OCI-LY7 (cell line): Measurements from ENCODE around the gene PLEKHH1. TPM values are rescaled to one million over a fixed set of nuclear protein-coding genes. Genes with fewer than 3 reads are reported as not detected.

Source experiments
- BruUV-seq: library from RNA; stranded (reverse); fragments of 400-500 nt; replicated peaks from 2 replicates; lab custom pipeline; 2021; lab: Mats Ljungman, UMichigan
- CTCF ChIA-PET: fragments of 300-600 bp; sonication (Branson Sonifier 250); formaldehyde crosslinking; loops from one replicate; lab custom pipeline; 2022; ENCODE audit warnings: antibody characterized with exemption; ENCODE audit not compliant: unreplicated experiment; lab: Charles Lee
- POLR2A ChIA-PET: fragments of 300-600 bp; sonication (Branson Sonifier 250); formaldehyde crosslinking; loops from one replicate; lab custom pipeline; 2022; ENCODE audit warnings: antibody characterized with exemption; lab: Charles Lee
- DNase-seq: peaks from one replicate; pipeline ENCODE4 v3.0.0-alpha.2; 2015; ENCODE audit warnings: low spot score
- H2AFZ ChIP-seq: fragments of 200-600 bp; sonication (generic), shearing (Covaris generic); 2 replicates; pipeline ENCODE4 v1.6.1; 2014; ENCODE audit warnings: mild to moderate bottlenecking, antibody characterized with exemption, low read length, moderate library complexity
- H3K27ac ChIP-seq: fragments of 200-600 bp; sonication (generic); 2 replicates; pipeline ENCODE4 v1.5.1; 2014; ENCODE audit warnings: mixed run types, low read depth, mild to moderate bottlenecking, moderate library complexity, low read length, inconsistent platforms; ENCODE audit not compliant: poor library complexity, severe bottlenecking
- H3K36me3 ChIP-seq: fragments of 200-600 bp; sonication (generic); 2 replicates; pipeline ENCODE4 v1.6.1; 2014; ENCODE audit warnings: mild to moderate bottlenecking, antibody characterized with exemption, low read length, moderate library complexity, mixed read lengths; ENCODE audit not compliant: insufficient read depth
- H3K4me1 ChIP-seq: fragments of 200-600 bp; sonication (generic); 2 replicates; pipeline ENCODE4 v1.5.1; 2014; ENCODE audit warnings: mild to moderate bottlenecking, low read length; ENCODE audit not compliant: insufficient read depth, poor library complexity, severe bottlenecking
- H3K4me2 ChIP-seq: fragments of 200-600 bp; sonication (generic); 2 replicates; pipeline ENCODE4 v1.6.1; 2014; ENCODE audit warnings: mild to moderate bottlenecking, low read length
- H3K4me3 ChIP-seq: fragments of 200-600 bp; sonication (generic); 2 replicates; pipeline ENCODE4 v1.5.1; 2014; ENCODE audit warnings: mild to moderate bottlenecking, low read depth, low read length; ENCODE audit not compliant: poor library complexity, severe bottlenecking
- H3K79me2 ChIP-seq: fragments of 200-600 bp; sonication (generic); 2 replicates; pipeline ENCODE4 v1.6.1; 2016; ENCODE audit warnings: low read depth, mild to moderate bottlenecking, low read length, moderate library complexity, mixed read lengths; ENCODE audit not compliant: insufficient read depth
- H3K9me2 ChIP-seq: fragments of 200-600 bp; sonication (generic); 2 replicates; pipeline ENCODE4 v1.6.1; 2016; ENCODE audit warnings: mild to moderate bottlenecking, low read length, mixed read lengths; ENCODE audit not compliant: insufficient read depth
- H3K9me3 ChIP-seq: fragments of 200-600 bp; sonication (generic); 2 replicates; pipeline ENCODE4 v1.6.1; 2014; ENCODE audit warnings: mild to moderate bottlenecking, mixed run types, low read length, mixed read lengths
- H4K20me1 ChIP-seq: fragments of 200-600 bp; sonication (generic); 2 replicates; pipeline ENCODE4 v1.6.1; 2014; ENCODE audit warnings: mild to moderate bottlenecking, antibody characterized with exemption, low read length, moderate library complexity, mixed read lengths; ENCODE audit not compliant: insufficient read depth
- EZH2phosphoT487 ChIP-seq: fragments of 200-600 bp; sonication (generic); IDR thresholded peaks from 2 replicates; pipeline ENCODE4 v1.6.1; 2018; ENCODE audit warnings: low read depth, borderline replicate concordance, mild to moderate bottlenecking, mixed run types, antibody characterized with exemption, low read length, moderate library complexity, mixed read lengths
- intact Hi-C: fragments of 100-400 bp; cut with micrococcal nuclease; formaldehyde crosslinking; loops from one replicate; pipeline ENCODE4 v1.10.0; 2022; ENCODE audit not compliant: unreplicated experiment
- total RNA-seq, 2 experiments: library from RNA; depleted of rRNA in 1 of 2; stranded (reverse); fragments of >200 nt in 1 of 2; shearing (Covaris generic) in 1 of 2; gene quantifications; 2 replicates each; pipeline ENCODE4 v1.2.3, GENCODE V29; 2014 to 2022
- TF ChIP-seq, protein P1 (sequence below): fragments of 200-600 bp; sonication (generic); conservative IDR thresholded peaks from 2 replicates; pipeline ENCODE4 v1.5.1; 2014; ENCODE audit warnings: mild to moderate bottlenecking, antibody characterized with exemption, low read length, moderate library complexity, mixed read lengths

PLEKHH1 gene
- total RNA-seq, 2 experiments from 2014 or later, result not detected

DNA sequence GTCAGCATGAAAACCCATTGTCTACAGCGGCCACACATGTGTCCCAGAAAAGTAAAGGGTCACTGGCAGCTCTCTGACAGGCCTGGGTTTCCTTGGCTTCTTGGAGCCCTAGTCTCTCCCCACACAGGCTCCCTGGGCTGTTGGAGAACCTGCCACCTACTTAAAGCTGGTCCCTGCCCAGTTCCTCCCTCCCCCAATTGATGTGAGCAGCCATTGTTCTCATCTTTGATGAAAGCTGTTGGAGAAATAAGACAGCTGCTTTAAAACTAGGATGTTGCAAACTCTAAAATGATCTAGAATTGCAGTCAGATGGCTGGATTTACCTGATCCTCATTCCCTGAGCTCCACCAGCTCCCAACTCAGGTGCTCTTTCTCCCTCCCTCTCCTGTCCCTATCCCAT is 4.8 kb upstream of the PLEKHH1 start:
- intact Hi-C loops, result loop anchor here (10.0 kb wide), 1 partner anchor 177 kb away; the partner anchor contains the start of gene RDH12
- Histone ChIP-seq H3K4me3 (no peak overlapping the region), H3K36me3 (no peaks in the 10 kb centered on the region), H3K4me2 (no peak overlapping the region), H4K20me1 (no peaks in the 10 kb centered on the region; the same call in 1 of the 2 replicates), H3K9me3 (no peaks in the 10 kb centered on the region), H3K27ac (no peak overlapping the region), H3K9me2 (no peaks in the 10 kb centered on the region), H2AFZ (no peak overlapping the region), H3K4me1 (no peaks in the 10 kb centered on the region), H3K79me2 (no peaks in the 10 kb centered on the region)
- DNase-seq, result no peak
- POLR2A ChIA-PET, result interaction anchor here (0.6 to 1.1 kb wide), 2 partner anchors 40 to 58 kb away, joined by 3 read pairs; no protein-coding TSS in a partner anchor
- BruUV-seq, result no TSS peak
- CTCF ChIA-PET, result interaction anchor here (0.8 to 1.1 kb wide), 2 partner anchors 10 to 143 kb away, joined by 3 read pairs; no protein-coding TSS in a partner anchor
- TF ChIP-seq EZH2phosphoT487, result no peak
- TF ChIP-seq, protein P1, sequence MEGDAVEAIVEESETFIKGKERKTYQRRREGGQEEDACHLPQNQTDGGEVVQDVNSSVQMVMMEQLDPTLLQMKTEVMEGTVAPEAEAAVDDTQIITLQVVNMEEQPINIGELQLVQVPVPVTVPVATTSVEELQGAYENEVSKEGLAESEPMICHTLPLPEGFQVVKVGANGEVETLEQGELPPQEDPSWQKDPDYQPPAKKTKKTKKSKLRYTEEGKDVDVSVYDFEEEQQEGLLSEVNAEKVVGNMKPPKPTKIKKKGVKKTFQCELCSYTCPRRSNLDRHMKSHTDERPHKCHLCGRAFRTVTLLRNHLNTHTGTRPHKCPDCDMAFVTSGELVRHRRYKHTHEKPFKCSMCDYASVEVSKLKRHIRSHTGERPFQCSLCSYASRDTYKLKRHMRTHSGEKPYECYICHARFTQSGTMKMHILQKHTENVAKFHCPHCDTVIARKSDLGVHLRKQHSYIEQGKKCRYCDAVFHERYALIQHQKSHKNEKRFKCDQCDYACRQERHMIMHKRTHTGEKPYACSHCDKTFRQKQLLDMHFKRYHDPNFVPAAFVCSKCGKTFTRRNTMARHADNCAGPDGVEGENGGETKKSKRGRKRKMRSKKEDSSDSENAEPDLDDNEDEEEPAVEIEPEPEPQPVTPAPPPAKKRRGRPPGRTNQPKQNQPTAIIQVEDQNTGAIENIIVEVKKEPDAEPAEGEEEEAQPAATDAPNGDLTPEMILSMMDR, result no peak

DNA sequence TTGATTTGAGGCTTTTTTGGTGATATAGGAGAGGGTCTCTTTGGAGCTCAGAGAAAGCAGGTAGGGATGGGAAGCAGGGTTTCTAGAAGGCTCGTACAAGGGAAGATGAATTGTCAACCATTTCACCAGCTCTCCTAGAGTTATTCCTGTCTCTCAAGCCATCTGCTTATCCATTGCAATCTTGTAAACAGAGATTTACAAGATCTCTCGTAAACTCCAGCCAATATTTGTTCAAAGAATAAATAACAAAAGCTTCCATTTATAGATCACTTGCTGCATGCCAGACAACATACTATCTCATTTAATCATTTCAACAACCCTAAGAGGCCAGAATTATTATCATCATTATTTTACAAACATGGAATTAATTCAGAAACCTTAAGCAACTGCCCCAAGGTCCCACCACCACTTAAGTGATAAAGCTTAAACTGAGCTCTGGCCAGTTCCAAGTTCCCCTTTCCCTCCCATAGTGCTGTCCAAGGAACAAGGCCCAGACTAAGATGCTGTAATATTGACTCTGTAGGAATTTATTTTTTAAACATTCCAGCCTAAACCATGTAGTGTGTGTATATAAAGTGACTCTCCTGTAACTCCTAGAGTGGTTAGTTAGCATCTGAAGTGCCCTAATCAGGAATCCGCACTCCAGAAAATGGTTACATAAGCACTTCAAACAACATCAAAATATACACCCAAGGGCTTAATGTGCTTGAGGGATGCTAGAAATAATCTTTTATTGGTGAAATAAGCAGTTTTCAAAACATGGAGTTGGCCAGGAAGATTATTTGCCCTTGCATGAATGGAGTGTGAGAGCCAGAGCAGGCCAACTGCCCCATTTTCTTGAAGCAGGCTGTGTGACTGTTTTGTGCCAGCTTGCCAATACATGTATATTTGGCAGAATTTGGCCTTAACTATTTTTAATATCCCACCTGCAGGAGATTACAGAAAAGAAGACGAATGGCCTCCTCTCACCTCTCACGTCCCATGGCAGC is 2.8 kb upstream of the PLEKHH1 start:
- no peak overlapping the region for H3K4me2 ChIP-seq
- ChIA-PET CTCF (no interaction called here), POLR2A (interaction anchor here (0.5 to 1.4 kb wide), 2 partner anchors 74 to 1455 kb away, joined by 3 read pairs; no protein-coding TSS in a partner anchor)
- no peaks in the 10 kb centered on the region for H3K4me1 ChIP-seq
- intact Hi-C loops, result loop anchor here (10.0 kb wide), 1 partner anchor 175 kb away; the partner anchor contains the start of gene RDH12
- no peak for DNase-seq
- H3K4me3 ChIP-seq, result no peak overlapping the region
- no peaks in the 10 kb centered on the region for H3K9me3 ChIP-seq
- H4K20me1 ChIP-seq, result no peaks in the 10 kb centered on the region; the same call in 1 of the 2 replicates
- H3K9me2 ChIP-seq, result no peaks in the 10 kb centered on the region
- TF ChIP-seq EZH2phosphoT487, result no peak
- TF ChIP-seq, protein P1, result no peak
- no TSS peak for BruUV-seq
- no peak overlapping the region for H2AFZ ChIP-seq
- no peaks in the 10 kb centered on the region for H3K36me3 ChIP-seq
- H3K79me2 ChIP-seq, result no peaks in the 10 kb centered on the region
- no peak overlapping the region for H3K27ac ChIP-seq

DNA sequence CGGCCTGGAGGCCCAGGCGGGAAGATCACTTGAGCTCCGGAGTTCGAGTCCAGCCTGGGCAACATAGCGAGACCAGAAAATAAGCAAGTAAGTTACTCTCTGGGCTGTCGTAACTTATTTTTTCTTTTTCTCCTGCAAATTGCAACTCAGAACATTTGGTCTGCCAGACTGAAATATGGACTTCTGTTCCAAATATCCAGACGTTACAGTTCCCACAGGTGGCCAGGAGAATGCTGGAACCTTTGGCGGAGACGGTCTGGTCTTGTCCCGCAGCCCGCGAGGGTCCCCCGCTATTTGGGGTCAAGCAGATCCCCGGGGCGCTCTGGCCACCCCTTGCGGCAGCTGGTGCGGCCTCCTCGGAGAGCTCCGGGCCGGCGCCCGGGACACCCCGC is 488 bp upstream of the PLEKHH1 start:
- TF ChIP-seq EZH2phosphoT487, result no peak
- TF ChIP-seq, protein P1, result no peak

More for the DNA sequence above, 488 bp upstream of the PLEKHH1 start:
- no peaks in the 10 kb centered on the region for H3K9me3 ChIP-seq
- H3K4me2 ChIP-seq, result 0 out of 2 replicates have a peak overlapping the region, but pooled peaks have one; percentile 15
- H3K27ac ChIP-seq, result no peak overlapping the region
- no peaks in the 10 kb centered on the region for H3K9me2 ChIP-seq
- no peaks in the 10 kb centered on the region for H3K79me2 ChIP-seq
- no peaks in the 10 kb centered on the region for H4K20me1 ChIP-seq
- BruUV-seq, result no TSS peak
- no peaks in the 10 kb centered on the region for H3K4me1 ChIP-seq
- CTCF ChIA-PET, result no interaction called here
- DNase-seq, result no peak
- POLR2A ChIA-PET, result no interaction called here
- no peak overlapping the region for H2AFZ ChIP-seq
- intact Hi-C loops, result no loop called here
- H3K36me3 ChIP-seq, result no peaks in the 10 kb centered on the region
- H3K4me3 ChIP-seq, result peak overlapping the region; percentile 25
